Medulla oblongata (tissue), 1 donor: ENCODE results near the gene LRRC74B.

Source experiments
- DNase-seq: peaks from one replicate; pipeline ENCODE4 v3.0.0-alpha.2; 2015; ENCODE audit errors: extremely low spot score

The LRRC74B gene

GRCh38 chr22:21014202-21014725 lies 31.5 kb upstream of the LRRC74B start:
- DNase-seq = peak; percentile 84

GRCh38 chr22:21014726-21015465 lies 30.9 kb upstream of the LRRC74B start, which contains the start of gene P2RX6:
TSS of gene P2RX6 (plus strand) at chr22:21015165. CDS start at chr22:21015175, 10 bp downstream.
- DNase-seq = peak; percentile 20

- DNase-seq = no peak
Measured at GRCh38 chr22:21015466-21016006, 30.2 kb upstream of the LRRC74B start.

DNA sequence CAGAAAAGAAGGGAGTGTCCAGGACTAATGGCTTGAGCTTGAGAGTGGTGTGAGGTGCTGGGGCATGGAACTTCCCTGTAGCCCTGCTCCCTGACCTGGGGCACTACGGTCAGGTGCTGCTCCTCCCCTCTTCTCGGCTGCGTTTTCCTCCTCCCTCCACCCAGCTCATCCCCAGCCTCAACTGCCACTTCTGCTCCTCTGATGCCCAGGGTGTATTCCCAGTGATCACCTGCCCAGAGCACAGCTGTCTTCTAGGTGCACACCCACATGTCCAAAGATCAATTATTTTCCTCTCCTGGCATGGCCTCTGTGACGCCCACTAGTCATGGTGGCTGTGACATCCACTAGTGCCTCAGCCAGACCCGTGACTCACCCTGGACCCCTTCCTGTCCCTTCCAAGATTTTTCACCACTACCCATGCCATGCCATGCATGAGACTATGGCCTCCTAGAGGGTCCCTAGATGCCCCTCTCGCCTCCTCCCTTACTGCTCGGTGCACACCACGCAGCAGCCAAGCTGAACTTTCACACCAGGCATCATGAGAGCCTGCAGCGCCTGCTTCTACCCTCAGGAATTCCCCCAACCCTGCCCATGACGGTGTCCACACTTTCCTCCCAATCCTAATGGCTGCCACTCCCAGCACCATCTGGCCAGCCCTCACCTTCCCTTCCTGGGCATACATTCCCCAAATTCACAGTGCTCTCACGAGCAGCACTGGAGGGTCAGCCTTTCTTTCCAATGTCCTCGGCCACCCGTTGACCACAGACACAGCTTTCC lies 28.9 kb upstream of the LRRC74B start:
- no peak for DNase-seq

- DNase-seq = no peak
Measured at GRCh38 chr22:21018314-21018713, 27.4 kb upstream of the LRRC74B start.

DNA sequence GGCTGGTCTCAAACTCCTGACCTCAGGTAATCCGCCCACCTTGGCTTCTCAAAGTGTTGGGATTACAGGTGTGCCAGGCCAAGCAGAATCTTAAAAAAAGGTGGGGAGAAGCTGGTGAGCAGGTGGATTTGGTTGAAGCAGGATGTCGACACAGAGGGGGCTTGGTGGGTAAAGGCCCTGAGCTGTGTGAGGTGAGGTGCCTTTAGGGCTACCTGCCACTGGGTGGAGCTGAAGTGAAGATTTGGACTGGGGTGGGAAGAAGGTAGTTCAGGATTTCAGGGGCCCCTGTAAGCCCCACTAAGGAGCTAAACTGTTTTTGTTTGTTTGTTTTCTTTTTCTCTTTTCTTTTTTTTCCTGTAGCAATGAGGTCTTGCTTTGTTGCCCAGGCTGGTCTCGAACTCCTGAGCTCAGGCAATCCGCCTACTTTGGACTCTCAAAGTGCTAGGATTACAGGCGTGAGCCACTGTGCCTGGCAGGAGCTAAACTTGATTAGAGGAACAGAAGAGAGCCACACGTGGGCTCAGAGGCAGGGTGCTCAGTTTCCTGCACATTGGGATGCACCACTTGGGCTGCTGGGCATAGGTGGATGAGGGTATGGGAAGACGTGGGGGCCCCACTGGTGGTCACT lies 24.8 kb upstream of the LRRC74B start:
- no peak for DNase-seq

DNA sequence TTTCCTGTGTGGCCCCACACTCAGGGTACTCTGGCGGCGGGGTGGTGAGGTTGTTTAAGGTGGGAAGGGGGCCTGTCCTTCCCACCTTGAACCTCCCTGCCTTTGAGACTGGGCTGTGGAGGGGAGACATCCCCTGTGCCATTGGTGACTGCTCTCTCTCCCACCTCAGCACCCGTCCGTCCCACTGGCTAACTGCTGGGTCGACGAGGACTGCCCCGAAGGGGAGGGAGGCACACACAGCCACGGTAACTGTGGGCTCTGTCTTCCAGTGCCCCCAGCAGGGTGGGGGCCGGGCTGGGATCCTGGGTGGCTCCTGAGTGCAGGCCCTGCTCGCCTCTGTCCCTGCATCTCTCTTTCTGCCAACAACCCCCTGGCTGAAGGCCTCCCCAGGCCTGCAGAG lies 23.2 kb upstream of the LRRC74B start:
- DNase-seq = no peak

GRCh38 chr22:21022955-21023614 lies 22.7 kb upstream of the LRRC74B start:
- DNase-seq = no peak

DNA sequence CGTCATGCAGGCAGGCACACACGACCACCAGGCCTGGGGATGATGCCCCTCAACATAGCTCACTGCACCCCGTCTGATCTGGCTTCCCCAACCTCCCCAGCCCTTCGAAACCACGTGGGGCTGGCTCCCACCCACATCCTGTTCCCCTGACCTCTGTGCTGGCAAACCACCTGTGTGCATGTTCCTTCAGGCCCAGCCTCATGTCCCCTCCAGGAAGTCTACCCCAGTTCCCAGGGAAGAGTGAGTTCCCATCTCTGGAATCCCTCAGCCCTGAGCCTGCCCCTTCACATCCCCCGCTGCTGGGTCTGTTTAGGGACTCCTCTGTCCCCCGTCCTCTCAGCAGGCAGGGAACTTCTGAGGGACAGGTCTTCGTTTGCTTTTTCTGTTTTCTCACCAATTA lies 20.5 kb upstream of the LRRC74B start:
- DNase-seq = no peak

GRCh38 chr22:21025763-21026755 lies 19.7 kb upstream of the LRRC74B start:
- no peak for DNase-seq

- DNase-seq = no peak
Measured at GRCh38 chr22:21026783-21027692, 18.7 kb upstream of the LRRC74B start.

GRCh38 chr22:21028277-21029251 lies 17.2 kb upstream of the LRRC74B start:
- DNase-seq = no peak

- DNase-seq = no peak
Measured at GRCh38 chr22:21029486-21030025, 16.2 kb upstream of the LRRC74B start.

DNA sequence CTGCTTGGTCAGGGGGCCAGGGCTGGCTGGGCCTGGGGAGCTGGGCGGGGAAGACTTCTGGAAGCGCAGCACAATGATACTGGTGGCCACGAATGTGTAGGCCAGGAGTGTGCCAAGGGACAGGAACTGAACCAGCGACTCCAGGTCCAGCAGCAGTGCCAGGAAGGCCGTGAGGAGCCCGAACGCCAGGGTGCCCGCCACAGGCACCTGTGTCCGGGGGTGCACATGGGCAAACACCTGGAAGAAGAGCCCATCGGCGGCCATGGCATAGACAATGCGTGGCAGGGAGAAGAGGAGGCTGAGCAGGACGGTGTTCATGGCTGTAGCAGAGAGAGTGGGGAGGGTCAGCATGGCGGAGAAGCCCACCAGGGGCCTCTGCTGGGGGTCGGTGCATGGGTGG lies 15.7 kb upstream of the LRRC74B start:
- no peak for DNase-seq

GRCh38 chr22:21030621-21031544 lies 14.9 kb upstream of the LRRC74B start:
- DNase-seq = no peak

GRCh38 chr22:21031545-21032036 lies 14.2 kb upstream of the LRRC74B start:
- DNase-seq = no peak
